Esophagus squamous epithelium (tissue), 5 donors: ENCODE results near the gene MYOG. TPM values are rescaled to one million over a fixed set of nuclear protein-coding genes. Genes with fewer than 3 reads are reported as not detected.

Source experiments
- DNase-seq: peaks from one replicate; lab custom pipeline; 2025; lab: John Stamatoyannopoulos, UW
- H3K27ac ChIP-seq, 4 donors: fragments of 200-600 bp; sonication (generic); one replicate each; pipeline ENCODE4 v1.5.1; 2016 to 2019; ENCODE audit warnings: mild to moderate bottlenecking in 1 of 4
- H3K27me3 ChIP-seq, 4 donors: fragments of 200-600 bp; sonication (generic); 1 replicate in 3 of 4; 2 replicates in 1 of 4; pipeline versions ENCODE4 v1.5.1 to v1.6.0; 2017 to 2021; ENCODE audit warnings: antibody characterized with exemption in 1 of 4
- H3K36me3 ChIP-seq, 3 donors: fragments of 200-600 bp; sonication (generic); one replicate each; pipeline ENCODE4 v1.5.1; 2016 to 2019
- H3K4me1 ChIP-seq, 3 donors: fragments of 200-600 bp; sonication (generic); one replicate each; pipeline ENCODE4 v1.5.1; 2017 to 2019
- H3K4me3 ChIP-seq, 4 donors: fragments of 200-600 bp; sonication (generic); 1 replicate in 3 of 4; 2 replicates in 1 of 4; pipeline ENCODE4 v1.5.1; 2016 to 2019; ENCODE audit warnings: mild to moderate bottlenecking in 2 of 4, moderate library complexity in 1 of 4
- H3K9me3 ChIP-seq, 3 donors: fragments of 200-600 bp; sonication (generic); one replicate each; pipeline ENCODE4 v1.5.1; 2016 to 2019
- CTCF ChIP-seq, 6 experiments: fragments of 450-650 bp in 4 of 6; fragments of 200-600 bp in 2 of 6; sonication (generic) in 2 of 6; IDR thresholded peaks; one replicate each; pipeline ENCODE4 v1.5.1; 2016 to 2019; ENCODE audit warnings: antibody characterized with exemption in 6 of 6, mild to moderate bottlenecking in 4 of 6, moderate library complexity in 4 of 6
- POLR2A ChIP-seq, 4 donors: fragments of 450-650 bp; IDR thresholded peaks; one replicate each; pipeline ENCODE4 v1.6.1; 2017; ENCODE audit warnings: antibody characterized with exemption in 4 of 4, mild to moderate bottlenecking in 4 of 4, moderate library complexity in 3 of 4
- WGBS, 2 donors: methylation state at CpG; one replicate each; pipeline ENCODE4 v1.1.5; 2018; 5-methylcytosine and 5-hydroxymethylcytosine counted together
- intact Hi-C: fragments of 100-400 bp; cut with DNase I; formaldehyde crosslinking; loops from one replicate; pipeline ENCODE4 v1.15.0; 2022
- total RNA-seq, 4 donors: library from RNA; depleted of rRNA; stranded (reverse); fragments of >200 nt; gene quantifications; one replicate each; pipeline ENCODE4 v1.1.0, GENCODE V29; 2016
- donor health status: DM: yes; HTN: yes; CAD: no.

MYOG gene
- total RNA-seq, 4 donors from 2014 or later: not detected

DNA sequence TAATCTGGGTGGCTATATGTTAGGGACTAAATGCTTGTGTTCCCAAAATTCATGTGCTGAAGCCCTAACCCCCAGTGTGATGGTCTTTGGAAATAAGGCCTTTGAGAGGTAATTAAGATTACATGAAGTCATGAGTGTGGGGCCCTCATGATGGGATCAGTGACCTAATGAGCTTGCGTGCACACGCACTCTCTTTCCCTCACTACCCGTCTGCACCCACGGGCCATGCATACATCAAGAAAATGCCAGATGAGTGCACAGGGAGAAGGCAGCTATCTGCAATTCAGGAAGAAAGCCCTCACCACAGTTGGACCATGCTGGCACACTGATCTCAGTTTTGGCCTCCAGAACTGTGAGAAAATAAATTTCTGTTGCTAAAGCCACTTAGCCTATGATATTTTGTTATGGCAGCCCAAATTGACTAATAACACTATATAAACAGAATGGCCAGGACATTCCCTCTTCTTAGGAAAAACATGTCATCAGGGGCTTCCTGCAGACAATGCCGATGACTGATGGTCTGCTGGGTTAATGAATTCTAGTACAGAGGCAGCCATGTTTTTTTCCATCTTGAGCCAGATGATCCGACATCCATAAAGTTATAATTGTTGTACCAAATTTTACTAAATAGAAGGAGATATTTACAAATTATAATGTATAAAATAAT lies 18.1 kb upstream of the MYOG start:
- Histone ChIP-seq H3K4me3 (no peak overlapping the region), H3K36me3 (no peaks in the 10 kb centered on the region), H3K27ac (no peak overlapping the region), H3K4me1 (no peaks in the 10 kb centered on the region), H3K27me3 (peaks cover 0 to 36% (median 0%) of the 10 kb centered on the region in 4 donors), H3K9me3 (peaks cover 0 to 6% (median 4%) of the 10 kb centered on the region in 3 donors)
- DNase-seq: no peak
- 83 to 86% methylated on average over 4 to 5 of the region's 6 CpGs for WGBS, 2 donors
- intact Hi-C loops: no loop called here
- no peak for TF ChIP-seq POLR2A (IDR thresholded peaks at IDR 0.05)
- TF ChIP-seq CTCF (IDR thresholded peaks at IDR 0.05): no peak

DNA sequence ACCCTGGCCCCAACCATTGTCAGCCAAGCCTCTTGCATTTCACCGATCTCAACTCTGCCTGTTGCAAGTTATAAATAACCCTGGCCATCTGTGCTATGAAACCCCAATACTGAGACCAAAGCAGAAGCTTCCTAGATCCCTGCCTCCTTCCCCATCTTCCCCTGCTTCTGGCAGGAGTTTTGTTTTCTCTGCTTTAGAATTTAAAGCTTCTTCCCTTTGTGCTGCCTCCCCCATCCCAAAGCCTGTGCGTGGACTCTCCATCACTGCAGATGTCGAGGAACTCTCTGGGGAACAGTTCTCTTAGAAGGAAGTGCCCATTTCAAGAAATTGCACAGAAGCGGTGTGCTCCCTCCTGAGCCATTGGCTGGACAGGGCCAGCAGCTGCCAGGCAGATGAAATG lies 17.4 kb upstream of the MYOG start:
- H3K4me1 ChIP-seq: no peaks in the 10 kb centered on the region
- no peak overlapping the region for H3K27ac ChIP-seq
- peaks cover 0 to 30% (median 0%) of the 10 kb centered on the region in 4 donors for H3K27me3 ChIP-seq
- intact Hi-C loops: no loop called here
- TF ChIP-seq POLR2A (IDR thresholded peaks at IDR 0.05): no peak
- no peak for TF ChIP-seq CTCF (IDR thresholded peaks at IDR 0.05)
- peaks cover 0 to 6% (median 4%) of the 10 kb centered on the region in 3 donors for H3K9me3 ChIP-seq
- WGBS, 2 donors: 70 to 72% methylated on average over 3 to 4 of the region's 4 CpGs
- no peak for DNase-seq
- H3K4me3 ChIP-seq: no peak overlapping the region
- H3K36me3 ChIP-seq: no peaks in the 10 kb centered on the region

DNA sequence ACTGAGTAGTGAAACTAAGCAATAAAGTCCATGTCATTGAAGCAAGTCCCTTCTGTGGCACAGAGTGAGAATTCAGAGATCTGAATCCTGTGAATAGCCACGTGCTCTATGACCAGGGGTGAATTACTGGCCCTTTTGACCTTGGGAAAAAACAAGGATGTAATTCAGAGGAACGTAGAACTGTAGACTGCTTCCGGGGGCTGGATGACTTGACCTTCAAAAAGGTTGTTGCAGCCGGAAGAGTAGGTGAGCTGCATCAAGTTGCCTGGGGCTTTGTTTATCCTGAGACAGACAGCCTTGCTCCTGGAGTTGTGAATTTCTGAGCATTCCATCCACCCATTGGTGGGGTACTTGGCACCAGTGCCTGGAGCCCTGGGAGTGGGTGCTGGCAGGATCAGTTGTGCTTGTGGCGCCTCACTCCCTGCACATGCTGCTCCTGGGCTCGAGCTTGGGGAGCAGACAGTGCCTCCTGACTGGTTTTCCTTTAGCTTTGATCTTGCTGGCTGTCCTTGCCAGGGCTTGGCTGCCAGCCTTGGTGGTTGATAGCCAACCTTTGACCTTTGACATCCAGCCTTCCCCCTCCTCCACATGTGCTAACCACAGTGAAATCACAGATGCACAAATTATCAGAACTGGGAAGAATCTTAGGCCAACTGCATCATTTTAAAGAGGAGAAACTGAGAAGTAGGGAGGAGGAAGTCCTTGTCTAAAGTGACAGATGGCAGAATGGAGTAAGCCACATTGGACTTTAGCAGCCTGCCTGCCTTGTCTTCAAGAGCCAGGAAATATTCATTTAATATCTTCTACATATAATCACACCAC lies 16.2 kb upstream of the MYOG start:
- Histone ChIP-seq H3K9me3 (peaks cover 0 to 6% (median 4%) of the 10 kb centered on the region in 3 donors), H3K4me3 (no peak overlapping the region), H3K27me3 (peaks cover 0 to 19% (median 0%) of the 10 kb centered on the region in 4 donors), H3K36me3 (no peaks in the 10 kb centered on the region), H3K27ac (no peak overlapping the region), H3K4me1 (no peaks in the 10 kb centered on the region)
- 61 to 64% methylated on average over 5 to 6 of the region's 6 CpGs for WGBS, 2 donors
- TF ChIP-seq CTCF (IDR thresholded peaks at IDR 0.05) (no peak), POLR2A (IDR thresholded peaks at IDR 0.05) (no peak)
- intact Hi-C loops: no loop called here
- no peak for DNase-seq

GRCh38 chr1:203100516-203100869 lies 14.7 kb upstream of the MYOG start:
- TF ChIP-seq CTCF (IDR thresholded peaks at IDR 0.05) (no peak), POLR2A (IDR thresholded peaks at IDR 0.05) (no peak)
- DNase-seq: no peak
- intact Hi-C loops: no loop called here
- Histone ChIP-seq H3K4me3 (no peak overlapping the region), H3K27ac (no peak overlapping the region), H3K36me3 (no peaks in the 10 kb centered on the region), H3K9me3 (peaks cover 0 to 7% (median 6%) of the 10 kb centered on the region in 3 donors), H3K4me1 (no peaks in the 10 kb centered on the region), H3K27me3 (peaks cover 0 to 8% (median 0%) of the 10 kb centered on the region in 4 donors)
